LHCN-M2 (cell line): ENCODE data around the gene RGS6. TPM values are rescaled to one million over a fixed set of nuclear protein-coding genes. Genes with fewer than 3 reads are reported as not detected.

Experiments used
- DNase-seq: peaks from one replicate; pipeline ENCODE4 v3.0.0-alpha.2; 2012; ENCODE audit warnings: low read depth
- total RNA-seq: library from RNA; depleted of rRNA; stranded (reverse); fragments of >200 nt; gene quantifications from 2 replicates; pipeline ENCODE4 v1.2.3, GENCODE V29; 2014

RGS6 gene
- total RNA-seq, 1 experiment from 2014 or later, result under 0.01 TPM

DNA sequence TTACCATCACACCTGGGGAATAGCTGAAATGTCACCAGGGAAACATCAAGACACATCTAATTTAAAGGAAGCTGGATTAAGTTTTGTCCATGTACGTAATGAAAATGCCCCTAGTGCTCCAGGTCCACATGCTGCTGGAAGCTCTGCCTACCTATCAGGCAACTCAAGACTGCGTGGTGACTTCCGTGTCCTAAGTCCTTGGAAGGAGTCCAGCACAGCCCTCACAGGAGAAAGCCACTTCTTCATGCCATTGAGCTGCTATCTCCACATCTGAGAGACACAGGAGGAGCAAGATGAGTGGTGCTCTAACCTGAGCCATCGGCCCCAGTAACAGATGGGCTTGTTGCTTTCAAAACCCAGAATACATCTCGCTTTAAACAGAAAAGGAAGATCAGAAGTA is 645.3 kb downstream of the RGS6 start:
- DNase-seq, result no peak

- DNase-seq, result no peak
Observed at GRCh38 chr14:72578514-72578913, 646.3 kb downstream of the RGS6 start.

- DNase-seq, result no peak
Observed at GRCh38 chr14:72582582-72582981, 650.4 kb downstream of the RGS6 start.

GRCh38 chr14:72583316-72584272 is 651.4 kb downstream of the RGS6 start:
- no peak for DNase-seq

- DNase-seq, result no peak
Observed at GRCh38 chr14:72588521-72588920, 656.3 kb downstream of the RGS6 start.

DNA sequence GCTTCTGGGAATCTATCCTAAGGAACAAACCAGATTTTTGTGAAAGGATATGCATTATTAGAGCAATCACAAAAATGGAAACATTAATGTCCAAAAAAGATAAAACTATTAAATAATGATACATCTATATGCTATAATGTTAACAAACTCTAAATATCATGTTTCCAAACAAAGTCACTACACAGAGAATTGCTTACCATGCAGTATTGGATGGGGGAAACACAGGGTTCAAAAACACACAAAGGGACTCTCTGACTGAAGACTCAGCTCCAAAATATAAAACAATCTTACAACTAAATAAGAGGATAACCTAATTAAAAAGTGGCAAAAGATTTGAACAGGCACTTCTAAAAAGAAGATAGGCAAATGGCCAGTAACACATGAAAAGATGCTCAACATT is 657.4 kb downstream of the RGS6 start:
- no peak for DNase-seq

DNA sequence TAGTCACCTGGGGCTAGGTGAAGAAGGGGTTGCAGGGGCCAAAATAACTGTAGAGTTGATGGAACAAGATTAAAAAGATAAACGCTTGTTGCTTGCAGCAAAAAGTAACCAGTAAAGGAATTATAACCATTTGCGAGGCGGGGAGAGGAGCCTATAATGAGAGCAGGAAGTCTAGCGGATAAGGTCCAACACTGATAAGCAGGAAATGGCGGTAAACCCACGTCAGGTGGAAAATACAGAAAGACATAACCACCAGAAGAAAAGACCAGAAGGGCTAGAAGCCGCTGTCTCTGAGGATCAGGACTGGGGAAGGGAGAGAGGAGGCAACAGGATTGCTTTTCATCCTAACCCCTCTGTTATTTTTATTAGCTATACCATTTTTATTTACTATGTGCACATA is 658.3 kb downstream of the RGS6 start:
- DNase-seq, result no peak

DNA sequence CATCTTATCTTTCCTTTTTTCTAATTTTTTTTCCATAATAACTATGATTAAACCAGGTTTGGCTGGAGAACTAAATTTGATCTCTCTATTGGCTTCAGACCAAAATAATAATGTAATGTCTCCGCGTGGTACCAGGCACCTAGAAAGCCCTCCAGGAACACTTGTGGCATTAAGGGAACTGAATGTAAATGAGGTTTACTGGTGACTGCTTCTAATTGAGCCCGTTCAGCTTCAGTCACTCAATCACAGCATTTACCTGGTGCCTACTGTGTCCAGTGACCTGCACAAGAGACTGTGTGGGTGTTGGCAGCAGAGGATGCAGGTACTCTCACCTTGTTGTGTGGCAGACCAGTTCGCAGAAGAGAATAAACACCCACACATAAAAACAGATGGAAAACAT is 659.2 kb downstream of the RGS6 start:
- no peak for DNase-seq

- DNase-seq, result no peak
Observed at GRCh38 chr14:72594099-72594901, 662.1 kb downstream of the RGS6 start.

DNA sequence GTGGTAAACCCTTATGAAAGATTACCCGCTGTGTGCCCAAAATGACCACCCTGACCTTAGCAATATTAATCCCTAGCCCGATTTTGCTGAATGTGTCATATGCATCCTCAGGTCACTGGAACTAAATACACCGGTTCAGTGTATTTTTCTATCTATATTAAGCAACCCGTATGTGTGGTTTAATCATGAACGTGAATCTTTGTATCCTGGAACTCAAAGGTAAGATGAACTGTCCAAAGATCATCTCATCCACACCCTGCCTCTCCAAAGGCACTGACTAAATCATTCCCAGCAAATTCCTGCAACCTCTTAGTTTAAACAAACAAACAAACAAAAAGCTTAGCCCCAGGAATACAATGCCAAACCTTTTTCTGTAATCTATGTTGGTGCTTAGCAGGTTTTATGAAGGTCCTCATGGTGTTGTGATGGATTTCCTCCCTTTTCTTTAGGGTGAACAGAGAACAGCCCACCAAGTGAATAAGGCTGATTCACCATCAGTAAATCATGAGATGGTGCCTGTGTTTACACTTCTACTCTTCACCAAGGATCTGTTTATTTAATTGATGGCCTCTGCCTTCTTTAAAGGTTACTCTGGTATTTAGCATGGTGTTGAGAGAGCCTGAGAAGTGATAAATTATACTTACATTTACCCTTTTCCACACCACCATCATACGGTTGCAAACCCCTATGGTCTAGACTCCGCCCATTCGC is 663.1 kb downstream of the RGS6 start:
- DNase-seq, result no peak

- DNase-seq, result no peak
Observed at GRCh38 chr14:72597252-72598233, 665.3 kb downstream of the RGS6 start.

DNA sequence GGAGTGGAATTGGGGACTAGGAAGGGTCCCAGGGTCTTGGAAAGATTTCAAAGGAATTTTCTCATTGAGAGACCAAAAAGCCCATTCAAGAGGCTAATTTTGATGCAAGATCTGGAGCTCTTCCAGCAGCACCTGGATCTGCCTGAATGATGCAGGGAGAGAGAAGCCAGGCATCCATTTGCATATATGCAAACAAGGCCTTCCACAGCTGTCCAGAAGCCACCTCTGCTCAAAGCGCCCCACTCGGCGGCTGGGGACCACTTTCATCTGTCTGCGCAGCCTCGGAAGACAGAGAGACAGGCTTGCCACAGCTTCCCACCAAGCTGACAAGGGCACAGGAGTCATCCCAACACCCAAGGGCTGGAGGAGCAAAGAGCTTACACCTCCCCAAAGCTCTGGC is 666.1 kb downstream of the RGS6 start:
- DNase-seq, result no peak

- no peak for DNase-seq
Observed at GRCh38 chr14:72599579-72600470, 667.6 kb downstream of the RGS6 start.

GRCh38 chr14:72600551-72601330 is 668.5 kb downstream of the RGS6 start:
- DNase-seq, result no peak

GRCh38 chr14:72603639-72604038 is 671.4 kb downstream of the RGS6 start:
- no peak for DNase-seq

DNA sequence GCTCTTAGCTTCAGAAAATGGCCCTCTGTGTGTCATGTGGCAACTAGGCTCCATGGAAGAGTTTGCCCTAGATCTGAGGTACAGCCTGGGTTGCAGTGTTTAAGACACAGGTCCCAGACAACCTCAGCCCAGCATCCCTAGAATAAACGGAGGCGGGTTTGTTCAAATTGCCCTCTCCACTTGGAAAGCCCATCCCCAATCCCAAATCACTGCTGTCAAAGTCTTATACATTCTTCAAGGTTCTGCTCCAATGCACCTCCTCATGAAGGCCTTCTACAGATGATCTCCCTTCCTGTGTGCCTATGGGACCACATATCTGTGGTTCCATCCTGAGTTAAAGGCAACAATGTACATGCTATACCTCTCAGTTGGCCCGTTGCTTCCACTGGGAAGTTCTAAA is 671.9 kb downstream of the RGS6 start:
- no peak for DNase-seq

- no peak for DNase-seq
Observed at GRCh38 chr14:72605096-72605920, 673.1 kb downstream of the RGS6 start.

DNA sequence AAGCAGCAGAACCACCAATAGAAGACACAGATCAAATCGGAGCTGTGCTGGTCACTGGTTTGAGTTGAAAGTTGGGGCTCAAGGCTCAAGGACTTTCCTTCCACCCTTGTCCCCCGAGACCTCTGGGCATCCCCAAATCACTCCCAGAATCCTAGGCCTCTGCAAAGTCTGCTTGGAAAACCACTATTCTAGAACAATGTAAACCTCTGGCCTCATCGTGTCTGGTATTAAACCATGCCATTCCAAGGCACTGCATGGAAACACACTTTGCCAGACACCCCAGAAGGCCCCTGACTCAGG is 673.6 kb downstream of the RGS6 start:
- no peak for DNase-seq
